Uterus (tissue), 4 donors: ENCODE data around the gene ANO4. TPM values are rescaled to one million over a fixed set of nuclear protein-coding genes. Genes with fewer than 3 reads are reported as not detected.

Source experiments
- DNase-seq, 2 donors: peaks; one replicate each; pipeline ENCODE4 v3.0.0-alpha.2; 2019 to 2020
- H3K27ac ChIP-seq, 2 donors: fragments of 200-600 bp; sonication (generic); 1 replicate in 1 of 2; 2 replicates in 1 of 2; pipeline ENCODE4 v1.5.1; 2016 to 2018
- H3K27me3 ChIP-seq, 2 donors: fragments of 200-600 bp; sonication (generic); one replicate each; pipeline ENCODE4 v1.5.1; 2018 to 2019; ENCODE audit warnings: control low read depth in 1 of 2
- H3K36me3 ChIP-seq, 2 donors: fragments of 200-600 bp; sonication (generic); one replicate each; pipeline ENCODE4 v1.5.1; 2019; ENCODE audit warnings: control low read depth in 1 of 2
- H3K4me1 ChIP-seq, 2 donors: fragments of 200-600 bp; sonication (generic); one replicate each; pipeline ENCODE4 v1.5.1; 2018 to 2019; ENCODE audit warnings: control low read depth in 1 of 2
- H3K4me3 ChIP-seq, 2 donors: fragments of 200-600 bp; sonication (generic); 1 replicate in 1 of 2; 2 replicates in 1 of 2; pipeline ENCODE4 v1.5.1; 2018 to 2019; ENCODE audit warnings: mild to moderate bottlenecking in 1 of 2
- H3K9me3 ChIP-seq, 2 donors: fragments of 200-600 bp; sonication (generic); one replicate each; pipeline ENCODE4 v1.5.1; 2019; ENCODE audit warnings: control low read depth in 1 of 2
- POLR2A ChIP-seq, 2 donors: fragments of 450-650 bp; IDR thresholded peaks; one replicate each; pipeline ENCODE4 v1.6.1; 2016; ENCODE audit warnings: antibody characterized with exemption in 2 of 2, mild to moderate bottlenecking in 1 of 2, moderate library complexity in 1 of 2
- intact Hi-C: fragments of 100-400 bp; cut with DNase I; formaldehyde crosslinking; loops from one replicate; pipeline ENCODE4 v1.15.1; 2023; ENCODE audit warnings: low total_unique reads
- total RNA-seq, 4 donors: library from RNA; depleted of rRNA in 3 of 4; stranded (reverse); fragments of >200 nt in 3 of 4; gene quantifications; one replicate each; pipeline versions ENCODE4 v1.1.0 to v1.2.4, GENCODE V29; 2014 to 2023
- TF ChIP-seq, protein P1 (sequence below), 4 experiments: fragments of 200-600 bp in 2 of 4; fragments of 450-650 bp in 2 of 4; sonication (generic) in 2 of 4; IDR thresholded peaks; one replicate each; pipeline ENCODE4 v1.5.1; 2016 to 2019; ENCODE audit warnings: antibody characterized with exemption in 4 of 4, mild to moderate bottlenecking in 2 of 4, moderate library complexity in 1 of 4
- donor health status: DM: yes; HTN: yes; CAD: no.

ANO4 gene
- total RNA-seq, 4 donors from 2014 or later: under 0.01 to 18.5 (median 1.4) TPM; not detected in 1

DNA sequence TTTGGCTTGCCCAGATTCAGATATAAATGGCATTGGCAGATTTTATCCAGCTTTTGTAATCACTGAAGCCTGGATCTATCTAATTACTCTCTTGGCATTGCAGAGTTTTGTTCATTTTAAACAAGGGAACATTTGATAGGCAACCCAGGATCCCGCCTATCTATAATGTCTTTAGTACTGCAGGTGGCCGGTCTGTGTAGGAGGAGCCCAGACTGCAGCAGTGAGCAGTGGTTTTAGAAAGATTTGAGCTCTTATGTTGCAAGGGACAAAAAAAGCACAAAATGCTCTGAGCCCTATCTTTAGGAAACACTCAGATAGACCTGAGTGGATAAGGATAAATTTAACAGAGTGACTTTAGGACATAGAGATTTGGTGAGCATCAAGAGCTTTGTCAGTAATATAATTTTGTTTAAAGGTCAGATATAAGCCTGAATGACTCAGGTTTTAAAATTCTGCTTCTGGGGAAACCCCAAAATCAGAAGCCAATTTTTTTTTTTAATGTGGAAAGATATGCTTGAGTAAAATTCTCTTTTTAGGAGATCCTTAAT, 250.0 kb downstream of the ANO4 start:
- intact Hi-C loops: no loop called here
- H3K9me3 ChIP-seq: no peaks in the 10 kb centered on the region

DNA sequence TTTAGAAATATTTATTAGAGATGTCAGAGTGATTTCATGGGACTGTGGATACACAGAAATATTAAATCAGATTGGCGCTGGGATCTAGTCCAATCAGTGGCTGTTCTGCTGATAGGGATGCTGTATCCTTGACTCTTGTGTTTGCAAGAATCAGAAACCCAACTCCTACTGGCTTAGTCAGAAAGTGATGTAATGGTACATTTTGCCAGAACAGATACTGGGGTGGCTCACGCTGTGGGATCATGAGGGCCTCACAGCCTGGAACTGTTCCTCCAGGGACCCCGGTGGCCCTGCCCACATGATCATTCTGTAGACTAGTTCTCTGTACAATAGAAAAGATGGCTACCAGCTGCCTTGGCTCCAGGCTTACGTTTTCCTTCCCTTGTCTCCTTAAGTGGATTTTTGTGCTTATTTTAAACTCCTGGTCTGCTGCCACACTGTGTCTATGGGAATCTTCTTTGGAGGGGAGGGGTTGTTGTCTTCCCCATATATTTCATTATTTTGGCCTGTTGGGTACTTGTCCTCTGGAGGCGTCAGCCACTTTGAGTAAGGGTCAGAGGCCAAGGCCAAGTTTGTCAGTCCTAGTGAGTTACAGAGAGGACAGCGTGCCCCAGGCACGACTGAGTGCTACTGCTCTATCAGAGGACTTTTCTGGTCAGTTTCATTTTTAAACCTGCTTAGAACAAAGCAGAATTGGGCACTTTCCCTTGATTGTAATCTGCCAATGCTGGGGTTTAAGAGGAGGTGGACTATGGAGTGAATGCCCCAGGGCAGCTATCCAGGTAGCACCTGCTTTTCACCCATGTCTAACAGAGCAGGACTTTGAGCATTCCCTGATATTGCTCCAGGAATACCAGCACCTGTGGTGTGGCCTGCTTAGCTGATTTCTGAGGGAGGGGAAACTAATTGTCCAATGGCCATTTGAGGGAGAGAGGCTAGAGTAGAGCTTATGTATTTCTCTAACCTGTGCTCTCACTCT, 251.2 kb downstream of the ANO4 start:
- DNase-seq: no peak
- no peaks in the 10 kb centered on the region for H3K36me3 ChIP-seq
- H3K9me3 ChIP-seq: no peaks in the 10 kb centered on the region
- no peak for TF ChIP-seq POLR2A (IDR thresholded peaks at IDR 0.05)
- TF ChIP-seq, protein P1, sequence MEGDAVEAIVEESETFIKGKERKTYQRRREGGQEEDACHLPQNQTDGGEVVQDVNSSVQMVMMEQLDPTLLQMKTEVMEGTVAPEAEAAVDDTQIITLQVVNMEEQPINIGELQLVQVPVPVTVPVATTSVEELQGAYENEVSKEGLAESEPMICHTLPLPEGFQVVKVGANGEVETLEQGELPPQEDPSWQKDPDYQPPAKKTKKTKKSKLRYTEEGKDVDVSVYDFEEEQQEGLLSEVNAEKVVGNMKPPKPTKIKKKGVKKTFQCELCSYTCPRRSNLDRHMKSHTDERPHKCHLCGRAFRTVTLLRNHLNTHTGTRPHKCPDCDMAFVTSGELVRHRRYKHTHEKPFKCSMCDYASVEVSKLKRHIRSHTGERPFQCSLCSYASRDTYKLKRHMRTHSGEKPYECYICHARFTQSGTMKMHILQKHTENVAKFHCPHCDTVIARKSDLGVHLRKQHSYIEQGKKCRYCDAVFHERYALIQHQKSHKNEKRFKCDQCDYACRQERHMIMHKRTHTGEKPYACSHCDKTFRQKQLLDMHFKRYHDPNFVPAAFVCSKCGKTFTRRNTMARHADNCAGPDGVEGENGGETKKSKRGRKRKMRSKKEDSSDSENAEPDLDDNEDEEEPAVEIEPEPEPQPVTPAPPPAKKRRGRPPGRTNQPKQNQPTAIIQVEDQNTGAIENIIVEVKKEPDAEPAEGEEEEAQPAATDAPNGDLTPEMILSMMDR (IDR thresholded peaks at IDR 0.05): no peak
- no peaks in the 10 kb centered on the region for H3K27me3 ChIP-seq
- H3K27ac ChIP-seq: no peak overlapping the region
- intact Hi-C loops: no loop called here
- no peaks in the 10 kb centered on the region for H3K4me1 ChIP-seq
- H3K4me3 ChIP-seq: no peak overlapping the region

More for the DNA sequence above, 250.0 kb downstream of the ANO4 start:
- no peak overlapping the region for H3K27ac ChIP-seq
- H3K27me3 ChIP-seq: no peaks in the 10 kb centered on the region
- H3K4me3 ChIP-seq: no peak overlapping the region
- H3K36me3 ChIP-seq: no peaks in the 10 kb centered on the region
- H3K4me1 ChIP-seq: no peaks in the 10 kb centered on the region
- TF ChIP-seq, protein P1 (IDR thresholded peaks at IDR 0.05): no peak
- TF ChIP-seq POLR2A (IDR thresholded peaks at IDR 0.05): no peak
- no peak for DNase-seq

DNA sequence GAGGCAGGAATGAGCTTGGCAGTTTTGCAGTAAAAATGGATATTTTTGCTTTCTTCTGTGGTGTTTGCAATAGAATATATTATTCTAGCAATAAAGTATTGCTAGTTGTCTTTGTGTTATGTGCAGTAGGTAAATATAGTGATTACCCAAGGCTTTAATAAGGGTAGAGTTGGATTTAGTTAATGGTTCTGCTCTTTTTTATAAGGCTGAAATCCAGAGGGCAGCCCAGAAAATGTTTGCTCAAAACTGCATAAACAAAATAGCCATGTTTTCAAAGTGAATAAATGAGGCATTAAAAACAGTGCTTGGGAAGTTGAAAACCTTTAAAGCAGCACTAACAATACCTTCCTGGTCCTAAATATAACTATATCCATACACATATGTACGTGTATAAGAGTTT, 253.1 kb downstream of the ANO4 start:
- Histone ChIP-seq H3K27me3 (no peaks in the 10 kb centered on the region), H3K9me3 (no peaks in the 10 kb centered on the region), H3K36me3 (no peaks in the 10 kb centered on the region), H3K4me1 (no peaks in the 10 kb centered on the region), H3K4me3 (no peak overlapping the region), H3K27ac (no peak overlapping the region)
- intact Hi-C loops: no loop called here
- DNase-seq: no peak
- no peak for TF ChIP-seq POLR2A (IDR thresholded peaks at IDR 0.05)
- TF ChIP-seq, protein P1 (IDR thresholded peaks at IDR 0.05): no peak

DNA sequence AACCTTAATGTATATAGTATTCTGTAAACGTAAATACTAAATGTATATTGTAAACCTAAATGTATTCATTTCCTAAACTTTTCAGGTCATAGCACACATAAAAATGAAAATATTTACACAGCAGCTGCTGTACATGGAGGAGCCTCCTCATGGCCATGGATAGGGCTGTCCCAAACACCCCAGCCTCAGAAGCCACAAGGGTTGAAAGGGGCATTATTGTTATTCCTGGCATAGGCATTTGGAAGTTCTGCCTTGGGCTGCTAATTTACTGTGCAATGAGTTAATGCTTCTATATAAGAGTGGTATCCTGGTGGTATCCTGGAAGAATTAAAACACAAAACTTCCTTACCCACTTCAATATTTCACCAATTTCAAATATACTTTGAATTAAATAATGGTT, 256.1 kb downstream of the ANO4 start:
- Histone ChIP-seq H3K36me3 (no peaks in the 10 kb centered on the region), H3K4me3 (no peak overlapping the region), H3K9me3 (no peaks in the 10 kb centered on the region), H3K4me1 (no peaks in the 10 kb centered on the region), H3K27me3 (no peaks in the 10 kb centered on the region), H3K27ac (no peak overlapping the region)
- DNase-seq: no peak
- TF ChIP-seq, protein P1 (IDR thresholded peaks at IDR 0.05): no peak
- TF ChIP-seq POLR2A (IDR thresholded peaks at IDR 0.05): no peak
- intact Hi-C loops: no loop called here

DNA sequence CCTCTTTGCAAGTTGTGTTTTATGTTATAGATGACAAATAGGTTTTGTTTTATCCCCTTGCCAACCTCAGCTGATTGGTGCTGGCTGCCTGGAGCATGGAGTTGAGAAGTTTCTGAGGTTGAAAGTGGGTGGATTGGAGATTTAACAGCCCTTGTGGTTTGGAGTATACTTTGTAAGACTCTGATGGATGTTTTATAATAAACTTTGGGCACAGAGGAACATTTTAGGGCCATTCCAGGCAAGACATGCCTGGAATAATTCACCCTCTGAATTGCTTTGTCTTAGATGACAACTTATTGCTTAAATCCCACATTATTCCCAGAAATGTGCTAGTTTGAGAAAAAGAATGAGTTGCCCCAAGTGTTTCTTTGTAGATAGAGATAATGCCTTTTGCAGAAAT, 256.6 kb downstream of the ANO4 start:
- no peaks in the 10 kb centered on the region for H3K36me3 ChIP-seq
- H3K4me3 ChIP-seq: no peak overlapping the region
- no peak for DNase-seq
- H3K9me3 ChIP-seq: no peaks in the 10 kb centered on the region
- no peaks in the 10 kb centered on the region for H3K27me3 ChIP-seq
- intact Hi-C loops: no loop called here
- TF ChIP-seq POLR2A (IDR thresholded peaks at IDR 0.05): no peak
- TF ChIP-seq, protein P1 (IDR thresholded peaks at IDR 0.05): no peak
- no peaks in the 10 kb centered on the region for H3K4me1 ChIP-seq
- H3K27ac ChIP-seq: no peak overlapping the region
